ENCODE measurements around the gene NFE2L1.

GRCh38 chr17:48002266-48002915, 45.8 kb upstream of the NFE2L1 start:
- no peak for TF ChIP-seq CTCF (IDR thresholded peaks at IDR 0.05)
- no peak for TF ChIP-seq POLR2A (IDR thresholded peaks at IDR 0.05)
